ENCODE measurements around the gene WDR1. TPM values are rescaled to one million over a fixed set of nuclear protein-coding genes. Genes with fewer than 3 reads are reported as not detected.

WDR1 gene
- total and polyA plus RNA-seq, 10 of the 15 experiments (the other 5 are each of a cell fraction or from before 2014, with no cell fraction given), result 28.5 to 397 (median 290) TPM

- TF ChIP-seq CUX1 (IDR thresholded peaks at IDR 0.05; ENCODE audit: insufficient replicate concordance, low read depth, low read length), result no peak
- no peak for TF ChIP-seq WRNIP1 (IDR thresholded peaks at IDR 0.05; ENCODE audit: borderline replicate concordance, low read depth, low read length)
- TF ChIP-seq SMAD1 (IDR thresholded peaks at IDR 0.05; ENCODE audit: low read depth, partially characterized antibody), result no peak
- TF ChIP-seq GATAD2B (conservative IDR thresholded peaks at IDR 0.05; ENCODE audit: low read depth), result no peak
- no peak for TF ChIP-seq MTA2 (IDR thresholded peaks at IDR 0.05; ENCODE audit: low read depth)
- TF ChIP-seq HDAC6 (IDR thresholded peaks at IDR 0.05; ENCODE audit: unreplicated experiment), result no peak
These were observed 14.7 kb downstream of the WDR1 start (continued) for GRCh38 chr4:10101671-10102473.

All from GM12878 (cell line).